DMS114 treated with DMSO at 0.1 percent for 48 hours (cell line): ENCODE data around the gene GGTLC3.
"Not testable (repeated sequence)": the region's sequence is repeated elsewhere in the genome, so short reads cannot be mapped to it uniquely, and the experiment has no call there.

Experiments used
- DNase-seq: peaks from one replicate; lab custom pipeline; 2025; ENCODE audit not compliant: unreplicated experiment; lab: John Stamatoyannopoulos, UW

Gene GGTLC3

GRCh38 chr22:18518061-18518460, at the start of gene GGTLC3:
Gene GGTLC3, minus strand, starts transcription at chr22:18518161. Its CDS starts 264 bp downstream, at chr22:18517897.
- DNase-seq: not testable (repeated sequence)

- DNase-seq: not testable (repeated sequence)
These were observed 42.4 kb upstream of the GGTLC3 start for GRCh38 chr22:18560099-18560974.

GRCh38 chr22:18558939-18559338, 41.0 kb upstream of the GGTLC3 start:
- DNase-seq: not testable (repeated sequence)

GRCh38 chr22:18558516-18558915, 40.6 kb upstream of the GGTLC3 start:
- not testable (repeated sequence) for DNase-seq

- not testable (repeated sequence) for DNase-seq
These were observed 36.6 kb upstream of the GGTLC3 start for GRCh38 chr22:18554280-18555256.

- DNase-seq: not testable (repeated sequence)
These were observed 35.1 kb upstream of the GGTLC3 start for GRCh38 chr22:18552839-18553597.

- not testable (repeated sequence) for DNase-seq
These were observed 33.1 kb upstream of the GGTLC3 start for GRCh38 chr22:18551046-18551445.

GRCh38 chr22:18549458-18550179, 31.7 kb upstream of the GGTLC3 start:
- not testable (repeated sequence) for DNase-seq

GRCh38 chr22:18544615-18545014, 26.7 kb upstream of the GGTLC3 start:
- not testable (repeated sequence) for DNase-seq

GRCh38 chr22:18543400-18543799, 25.4 kb upstream of the GGTLC3 start:
- DNase-seq: not testable (repeated sequence)

GRCh38 chr22:18539994-18540393, 22.0 kb upstream of the GGTLC3 start:
- not testable (repeated sequence) for DNase-seq

GRCh38 chr22:18534315-18534714, 16.4 kb upstream of the GGTLC3 start:
- not testable (repeated sequence) for DNase-seq

GRCh38 chr22:18533633-18534032, 15.7 kb upstream of the GGTLC3 start:
- DNase-seq: not testable (repeated sequence)

- DNase-seq: not testable (repeated sequence)
These were observed 11.6 kb upstream of the GGTLC3 start for GRCh38 chr22:18529416-18530145.

GRCh38 chr22:18528597-18529415, 10.8 kb upstream of the GGTLC3 start:
- DNase-seq: not testable (repeated sequence)

GRCh38 chr22:18527752-18528596, 10.0 kb upstream of the GGTLC3 start, which contains the start of gene TMEM191B:
Gene TMEM191B, plus strand, starts transcription at chr22:18527802. Its CDS starts 179 bp downstream, at chr22:18527981.
- DNase-seq: not testable (repeated sequence)

GRCh38 chr22:18523328-18523727, 5.4 kb upstream of the GGTLC3 start:
- DNase-seq: not testable (repeated sequence)
